Measurements from ENCODE around the gene OR2M3. TPM values are rescaled to one million over a fixed set of nuclear protein-coding genes. Genes with fewer than 3 reads are reported as not detected.

Gene OR2M3
- total RNA-seq, 1 experiment from 2014 or later = not detected

Other genes with a start within 250 kb of the OR2M3 start
- gene OR2L8, start 248.4 kb upstream of the OR2M3 start, total RNA-seq (2014; rRNA removed; shearing (Covaris generic)) = not detected in 2 replicates
- not detected in 2 replicates for gene OR2AK2, start 232.0 kb upstream of the OR2M3 start, total RNA-seq (2014; rRNA removed; shearing (Covaris generic))
- not detected in 2 replicates for gene OR2L5, start 183.6 kb upstream of the OR2M3 start, total RNA-seq (2014; rRNA removed; shearing (Covaris generic))
- gene OR2L2, start 167.2 kb upstream of the OR2M3 start, total RNA-seq (2014; rRNA removed; shearing (Covaris generic)) = not detected in 2 replicates
- not detected in 2 replicates for gene OR2L3, start 150.4 kb upstream of the OR2M3 start, total RNA-seq (2014; rRNA removed; shearing (Covaris generic))
- gene OR2L13, start 102.1 kb upstream of the OR2M3 start, total RNA-seq (2014; rRNA removed; shearing (Covaris generic)) = not detected in 2 replicates
- not detected in 2 replicates for gene OR2M5, start 52.1 kb upstream of the OR2M3 start, total RNA-seq (2014; rRNA removed; shearing (Covaris generic))
- gene OR2M2, start 22.4 kb upstream of the OR2M3 start, total RNA-seq (2014; rRNA removed; shearing (Covaris generic)) = not detected in 2 replicates
- gene OR2M4, start 34.2 kb downstream of the OR2M3 start, total RNA-seq (2014; rRNA removed; shearing (Covaris generic)) = not detected in 2 replicates
- gene OR2T33, start 80.7 kb downstream of the OR2M3 start, total RNA-seq (2014; rRNA removed; shearing (Covaris generic)) = not detected in 2 replicates
- gene OR2T12, start 106.2 kb downstream of the OR2M3 start, total RNA-seq (2014; rRNA removed; shearing (Covaris generic)) = not detected in 2 replicates
- gene OR2M7, start 127.3 kb downstream of the OR2M3 start, total RNA-seq (2014; rRNA removed; shearing (Covaris generic)) = not detected in 2 replicates
- gene OR14C36, start 151.5 kb downstream of the OR2M3 start, total RNA-seq (2014; rRNA removed; shearing (Covaris generic)) = not detected in 2 replicates
- not detected in 2 replicates for gene OR2T4, start 164.4 kb downstream of the OR2M3 start, total RNA-seq (2014; rRNA removed; shearing (Covaris generic))
- not detected in 2 replicates for gene OR2T6, start 178.5 kb downstream of the OR2M3 start, total RNA-seq (2014; rRNA removed; shearing (Covaris generic))
- gene OR2T1, start 205.8 kb downstream of the OR2M3 start, total RNA-seq (2014; rRNA removed; shearing (Covaris generic)) = not detected in 2 replicates
- not detected in 2 replicates for gene OR2T2, start 248.4 kb downstream of the OR2M3 start, total RNA-seq (2014; rRNA removed; shearing (Covaris generic))

Data from M059J (cell line).